Stimulated activated CD4-positive, alpha-beta T cell treated with anti-CD3 and anti-CD28 coated beads, Interleukin-1b, Interleukin-23, amount 100 ng/mL, for 24 hours (primary cell): ENCODE data around the gene CCNH.

Experiments
- DNase-seq, 4 experiments: peaks; one replicate each; pipeline ENCODE4 v3.0.0-alpha.2; 2020; ENCODE audit warnings: low read depth in 4 of 4, low spot score in 1 of 4

The CCNH gene

GRCh38 chr5:87412630-87413342 is at the start of gene CCNH:
CCNH (minus strand) TSS chr5:87412930; CDS start chr5:87412794, 136 bp downstream.
- peak; percentile 84 to 95 (median 90) for DNase-seq

- DNase-seq = no peak
Observed at GRCh38 chr5:87457706-87458105, 45.0 kb upstream of the CCNH start.

DNA sequence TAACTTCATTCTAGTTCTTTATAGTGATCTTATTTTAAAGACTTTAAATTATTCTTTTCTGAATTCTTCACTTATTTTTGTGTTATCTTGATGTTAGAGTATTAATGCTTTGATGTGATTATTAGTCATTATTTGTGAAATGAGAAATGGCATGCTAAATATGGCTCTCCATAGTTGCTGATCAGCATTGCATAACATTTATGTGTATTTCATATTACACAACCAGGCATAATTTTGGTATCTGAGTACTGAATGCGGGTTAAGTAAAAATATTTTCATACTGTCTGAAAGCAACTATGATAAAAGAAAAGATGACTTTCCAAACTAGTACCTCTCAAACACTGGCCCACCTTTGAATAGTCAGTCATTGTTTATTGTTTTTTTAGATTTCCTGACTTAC is 41.1 kb upstream of the CCNH start:
- no peak for DNase-seq

GRCh38 chr5:87452837-87453236 is 40.1 kb upstream of the CCNH start:
- DNase-seq = no peak

DNA sequence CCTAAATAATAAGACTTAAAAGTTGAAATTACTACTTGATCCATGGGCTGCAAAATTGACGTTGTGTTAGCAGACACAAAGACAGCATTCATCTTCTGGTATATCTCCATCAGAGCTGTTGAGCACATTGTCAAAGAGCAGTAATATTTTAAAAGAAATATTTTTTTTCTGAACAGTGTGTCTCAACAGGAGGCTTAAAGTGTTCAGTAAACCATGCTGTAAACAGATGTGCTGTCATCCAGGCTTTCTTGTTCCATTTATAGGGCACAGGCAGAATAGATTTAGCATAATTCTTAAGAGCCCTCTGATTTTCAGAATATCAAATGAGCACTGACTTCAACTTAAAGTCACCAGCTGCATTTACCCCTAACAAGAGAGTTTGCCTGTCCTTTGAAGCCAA is 29.7 kb upstream of the CCNH start:
- DNase-seq = no peak

DNA sequence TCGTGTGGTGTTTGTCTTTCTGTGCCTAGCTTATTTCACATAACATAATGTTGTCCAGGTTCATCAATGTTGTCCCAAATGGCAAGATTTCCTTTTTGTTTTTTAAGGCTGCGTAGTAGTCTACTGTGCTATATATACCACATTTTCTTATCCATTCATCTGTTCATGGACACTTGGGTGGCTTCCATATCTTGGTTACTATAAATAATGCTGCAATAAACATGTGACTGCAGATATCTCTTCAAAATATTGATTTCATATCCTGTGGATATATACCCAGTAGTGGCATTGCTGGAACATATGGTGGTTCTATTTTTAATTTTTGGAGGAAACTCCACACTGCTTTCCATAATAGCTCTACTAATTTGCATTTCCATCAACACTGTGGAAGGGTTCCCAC is 25.5 kb upstream of the CCNH start:
- no peak for DNase-seq

DNA sequence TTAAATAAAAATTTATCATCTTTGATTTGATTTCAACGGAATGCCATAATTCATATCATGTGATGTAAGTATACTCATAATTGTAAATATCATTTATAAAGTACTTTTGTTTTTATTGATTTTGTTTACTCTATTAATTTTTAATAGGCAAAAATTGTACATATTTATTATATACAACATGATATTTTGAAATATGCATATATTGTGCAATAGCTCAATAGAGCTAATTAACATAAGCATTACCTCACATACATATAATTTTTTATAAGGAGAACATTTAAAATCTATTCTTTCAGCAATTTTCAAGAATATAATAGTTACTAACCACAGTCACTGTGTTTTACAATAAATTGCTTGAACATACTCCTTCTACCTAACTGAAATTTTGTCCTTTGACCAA is 25.0 kb upstream of the CCNH start:
- no peak for DNase-seq

DNA sequence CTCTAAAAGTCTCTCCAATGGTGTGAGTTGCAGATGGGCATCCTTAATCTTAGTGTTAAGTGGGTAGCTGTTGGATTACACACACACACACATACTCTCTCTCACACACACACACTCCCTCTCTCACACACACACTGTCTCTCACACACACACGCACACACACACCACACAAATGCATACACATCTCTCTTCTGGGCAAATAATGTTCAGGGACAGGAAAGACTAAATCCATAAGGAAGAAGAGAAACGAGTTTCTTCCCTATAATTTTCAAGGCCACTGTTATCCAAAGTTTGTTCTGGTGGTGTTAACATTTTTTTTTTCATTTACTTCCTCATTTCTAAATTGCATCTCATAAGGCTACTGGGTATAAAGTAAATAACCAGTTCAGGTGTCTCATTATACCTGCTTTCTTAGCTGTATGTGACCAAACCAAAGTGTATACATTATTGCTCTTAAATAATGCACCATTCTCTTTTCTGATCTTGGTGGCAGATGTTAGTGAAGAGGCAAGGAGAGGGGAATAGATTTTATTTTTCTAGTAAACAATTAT is 22.5 kb upstream of the CCNH start:
- DNase-seq = no peak

GRCh38 chr5:87434461-87434860 is 21.7 kb upstream of the CCNH start:
- DNase-seq = no peak

DNA sequence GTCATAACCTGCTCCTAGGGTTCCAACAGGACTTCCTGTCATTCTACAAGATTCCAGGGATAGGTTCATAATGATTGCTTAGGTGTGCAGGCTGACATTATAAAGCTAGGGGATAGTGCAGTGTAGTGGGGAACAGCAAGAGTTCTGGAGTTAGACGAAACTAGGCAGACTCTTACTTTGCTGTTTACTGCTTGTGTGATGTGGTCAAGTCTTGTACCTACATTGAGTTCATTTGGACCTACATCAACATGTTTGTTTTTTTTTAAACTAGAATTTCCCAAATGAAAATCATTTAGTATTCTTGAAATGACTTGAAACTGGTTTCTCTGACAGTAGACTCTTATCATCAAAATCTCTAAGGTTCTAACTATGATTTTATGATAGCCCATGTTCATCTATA is 21.2 kb upstream of the CCNH start:
- no peak for DNase-seq

DNA sequence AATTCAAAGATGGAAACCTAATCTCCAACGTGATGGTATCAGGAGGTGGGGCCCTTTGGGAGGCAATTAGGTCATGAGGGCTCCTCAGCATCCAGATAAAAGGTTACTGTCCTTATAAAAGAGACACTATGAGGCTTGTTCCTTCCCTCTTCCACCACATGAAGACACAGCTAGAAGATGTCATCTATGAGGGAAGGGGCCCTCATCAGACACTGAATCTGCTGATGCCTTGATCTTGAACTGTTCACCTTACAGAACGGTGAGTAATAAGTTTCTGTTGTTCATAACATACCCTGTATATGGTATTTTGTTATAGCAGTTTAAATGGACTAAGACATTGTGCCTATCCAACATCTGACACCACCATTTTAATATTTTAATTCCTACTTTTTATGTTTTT is 19.7 kb upstream of the CCNH start:
- DNase-seq = no peak

- DNase-seq = no peak
Observed at GRCh38 chr5:87430863-87431457, 18.2 kb upstream of the CCNH start.

DNA sequence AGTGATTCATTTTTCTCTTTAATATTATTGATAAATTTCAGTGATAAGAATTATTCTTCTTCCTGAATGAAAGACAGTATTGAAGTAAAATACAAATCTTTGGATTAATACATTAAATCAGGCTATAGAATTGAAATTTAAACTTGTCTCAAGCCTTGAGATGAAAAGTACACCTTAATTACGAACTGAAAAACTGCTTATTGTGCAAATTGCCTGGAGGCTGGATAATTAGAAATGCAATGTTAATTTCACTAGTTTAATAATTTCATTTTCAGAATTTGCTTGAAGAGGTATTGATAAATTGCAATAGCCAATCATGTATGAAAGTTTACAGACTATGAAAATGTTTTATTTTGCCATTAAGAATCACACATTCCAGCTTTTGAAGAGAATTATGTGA is 11.0 kb upstream of the CCNH start:
- no peak for DNase-seq

DNA sequence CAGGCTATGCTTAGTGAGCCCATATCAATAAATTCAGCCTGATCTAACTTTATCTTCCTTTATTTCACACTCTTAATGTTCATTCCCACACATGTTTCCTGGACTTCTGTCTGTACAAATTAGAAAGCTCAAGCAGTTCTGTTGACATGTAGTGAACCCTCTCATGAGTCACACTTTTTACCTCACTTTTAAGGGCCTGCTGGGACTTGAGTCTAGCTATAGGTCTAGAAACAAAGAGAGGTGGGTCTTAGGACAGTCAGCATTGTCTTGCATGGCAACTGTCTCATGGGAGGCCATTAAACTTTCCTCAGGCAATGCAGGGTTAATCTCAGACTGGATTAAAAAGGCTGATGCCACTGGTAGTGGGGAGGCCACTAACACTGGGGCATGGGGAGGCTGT is 8.6 kb upstream of the CCNH start:
- no peak for DNase-seq

DNA sequence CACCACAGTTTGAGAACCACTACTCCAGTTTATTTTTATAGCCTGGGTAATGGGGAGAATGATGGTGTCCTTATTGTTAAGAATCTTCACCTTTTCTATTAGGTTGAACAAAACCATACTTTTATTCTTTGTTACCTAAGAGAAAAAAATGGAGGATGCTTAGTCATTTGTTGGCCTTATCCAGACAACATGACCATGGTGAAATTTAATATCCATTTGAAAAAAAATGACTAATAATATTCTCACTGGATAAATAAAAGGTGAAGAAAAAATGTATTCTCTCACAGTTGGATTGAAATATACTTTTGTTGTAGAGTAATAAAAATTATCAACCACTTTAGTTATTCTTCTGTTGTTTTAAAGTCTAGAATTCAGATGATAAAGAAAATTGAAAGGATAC is 5.8 kb upstream of the CCNH start:
- no peak for DNase-seq

GRCh38 chr5:87413343-87413645 is 564 bp upstream of the CCNH start:
- DNase-seq = no peak

- peak in 2 of 4 experiments; percentile 13 to 15 for DNase-seq
Observed at GRCh38 chr5:87411973-87412629, 629 bp downstream of the CCNH start.

GRCh38 chr5:87411586-87411972 is 1.2 kb downstream of the CCNH start:
- DNase-seq = no peak

GRCh38 chr5:87410931-87411330 is 1.8 kb downstream of the CCNH start:
- no peak for DNase-seq

DNA sequence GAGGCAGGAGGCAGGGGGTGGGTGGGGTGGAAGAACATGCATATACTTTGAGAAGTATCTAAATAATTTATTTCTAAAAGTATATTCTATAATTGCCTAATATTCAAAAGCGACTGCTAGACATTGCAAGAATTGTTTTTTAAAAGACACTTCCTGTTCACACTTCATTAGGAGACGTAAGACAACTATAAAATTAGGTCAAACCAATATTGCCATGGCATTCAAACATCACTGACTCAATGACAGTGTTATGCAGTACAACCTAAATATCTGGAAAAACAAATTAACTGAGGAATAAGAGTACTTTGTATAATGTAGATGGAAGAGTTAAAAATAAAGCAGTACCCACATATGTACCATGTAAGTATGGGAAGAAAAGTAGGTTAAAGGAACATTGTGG is 4.5 kb downstream of the CCNH start:
- no peak for DNase-seq

DNA sequence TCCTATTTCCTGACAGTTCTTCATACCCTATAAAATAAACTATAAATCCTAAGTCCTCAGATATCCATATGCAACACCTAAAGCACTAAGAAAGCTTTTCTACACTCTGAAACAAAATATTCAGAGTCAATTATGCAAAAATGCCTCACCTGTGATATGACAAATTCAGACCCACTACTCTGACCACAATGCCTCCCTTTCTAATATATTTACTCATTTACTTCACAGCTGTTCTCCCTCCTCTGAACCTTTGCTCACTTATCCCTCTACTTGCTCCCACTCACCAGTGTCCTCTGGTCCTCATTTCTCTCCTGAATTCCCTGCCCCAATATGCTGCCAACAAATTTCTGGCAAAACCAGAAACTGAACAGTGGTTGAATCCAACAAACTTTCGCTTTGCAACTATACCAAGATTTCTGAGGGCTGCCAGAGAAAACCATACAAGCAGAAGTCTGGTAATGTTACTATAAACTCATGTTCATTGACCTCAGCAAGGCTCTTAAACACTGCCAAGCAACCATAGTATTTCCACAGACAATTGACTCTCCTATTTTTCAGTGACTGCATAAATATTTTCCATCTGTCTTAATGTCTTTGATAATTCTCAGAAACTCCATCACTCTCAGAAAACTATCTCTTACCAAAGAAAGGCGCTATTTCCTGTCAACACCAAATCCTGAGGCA is 7.1 kb downstream of the CCNH start:
- DNase-seq = no peak

- no peak for DNase-seq
Observed at GRCh38 chr5:87404359-87404758, 8.4 kb downstream of the CCNH start.
